Coronary artery (tissue), 2 donors: Measurements from ENCODE around the gene FRAS1.

Source experiments
- DNase-seq: peaks from one replicate; pipeline ENCODE4 v3.0.0-alpha.2; 2017; ENCODE audit warnings: low spot score
- H3K27ac ChIP-seq, 2 donors: fragments of 200-600 bp; sonication (generic); one replicate each; pipeline ENCODE4 v1.5.1; 2016 to 2019
- H3K4me3 ChIP-seq: fragments of 200-600 bp; sonication (generic); 2 replicates; pipeline ENCODE4 v1.5.1; 2016; ENCODE audit warnings: mild to moderate bottlenecking, moderate library complexity
- CTCF ChIP-seq: fragments of 200-600 bp; sonication (generic); IDR thresholded peaks from one replicate; pipeline ENCODE4 v1.5.1; 2019; ENCODE audit warnings: antibody characterized with exemption

The FRAS1 gene

GRCh38 chr4:78225236-78225635 is 168.1 kb downstream of the FRAS1 start:
- TF ChIP-seq CTCF = no peak
- no peak overlapping the region for H3K4me3 ChIP-seq
- DNase-seq = no peak
- no peak overlapping the region for H3K27ac ChIP-seq

- Histone ChIP-seq H3K4me3 (no peak overlapping the region), H3K27ac (no peak overlapping the region)
- DNase-seq = no peak
- no peak for TF ChIP-seq CTCF
Observed at GRCh38 chr4:78226279-78226678, 169.2 kb downstream of the FRAS1 start.

GRCh38 chr4:78227411-78228057 is 170.4 kb downstream of the FRAS1 start:
- Histone ChIP-seq H3K27ac (no peak overlapping the region), H3K4me3 (no peak overlapping the region)
- no peak for TF ChIP-seq CTCF

GRCh38 chr4:78235800-78236199 is 178.7 kb downstream of the FRAS1 start:
- no peak for DNase-seq
- no peak for TF ChIP-seq CTCF
- Histone ChIP-seq H3K4me3 (no peak overlapping the region), H3K27ac (no peak overlapping the region)

More at GRCh38 chr4:78227411-78228057, 170.4 kb downstream of the FRAS1 start:
- no peak for DNase-seq

GRCh38 chr4:78237360-78237759 is 180.2 kb downstream of the FRAS1 start:
- TF ChIP-seq CTCF = no peak
- Histone ChIP-seq H3K4me3 (no peak overlapping the region), H3K27ac (no peak overlapping the region)
- no peak for DNase-seq

GRCh38 chr4:78242071-78242470 is 184.9 kb downstream of the FRAS1 start:
- TF ChIP-seq CTCF = no peak
- H3K27ac ChIP-seq = no peak overlapping the region
- no peak for DNase-seq
- H3K4me3 ChIP-seq = no peak overlapping the region

- Histone ChIP-seq H3K4me3 (no peak overlapping the region), H3K27ac (no peak overlapping the region)
- DNase-seq = no peak
- no peak for TF ChIP-seq CTCF
Observed at GRCh38 chr4:78244705-78245485, 187.8 kb downstream of the FRAS1 start.
